Germinal center (tissue), 1 donor: Measurements from ENCODE around the gene IER2.
"Not testable (repeated sequence)": the region's sequence is repeated elsewhere in the genome, so short reads cannot be mapped to it uniquely, and the experiment has no call there.

ENCODE experiments used
- DNase-seq: peaks from one replicate; pipeline ENCODE4 v3.0.0; 2012; ENCODE audit warnings: mixed read lengths, low spot score

The IER2 gene

DNA sequence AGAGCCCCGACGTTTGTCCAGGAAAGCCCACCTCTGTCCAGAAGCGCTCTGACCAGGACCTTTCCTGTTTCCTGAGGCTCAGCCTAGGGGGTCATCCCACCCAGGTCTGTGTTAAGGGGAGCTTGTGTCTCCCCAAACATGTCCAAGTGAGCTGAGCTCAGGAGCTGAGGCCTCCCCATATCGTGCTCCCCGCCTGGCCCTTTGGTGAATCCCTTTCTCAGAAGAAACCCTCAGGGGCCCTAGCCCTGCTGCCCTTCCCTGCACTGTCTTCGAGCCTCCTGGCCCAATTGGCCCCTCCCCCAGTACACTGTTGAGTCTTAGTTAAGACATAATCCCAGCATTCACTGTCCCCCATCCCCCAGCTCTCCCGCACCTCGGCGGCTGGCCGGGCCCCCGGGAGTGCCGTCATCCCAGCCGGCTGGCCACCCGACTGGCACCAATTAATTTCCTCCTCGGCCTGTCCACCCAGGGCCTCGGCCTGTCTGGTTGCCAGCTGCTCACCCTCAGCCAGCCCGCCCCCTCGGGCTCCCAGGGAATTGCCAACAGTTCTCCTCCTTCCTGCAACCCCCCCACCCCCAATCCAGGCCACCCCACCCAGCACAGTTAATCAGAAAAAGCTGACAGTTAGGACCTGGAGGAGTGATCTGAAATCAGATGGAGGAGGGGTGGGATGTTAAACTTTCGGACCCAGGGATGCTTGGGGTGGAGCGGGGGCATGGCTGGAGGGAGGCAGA, 13.6 kb downstream of the IER2 start:
- DNase-seq = peak; percentile 45

DNA sequence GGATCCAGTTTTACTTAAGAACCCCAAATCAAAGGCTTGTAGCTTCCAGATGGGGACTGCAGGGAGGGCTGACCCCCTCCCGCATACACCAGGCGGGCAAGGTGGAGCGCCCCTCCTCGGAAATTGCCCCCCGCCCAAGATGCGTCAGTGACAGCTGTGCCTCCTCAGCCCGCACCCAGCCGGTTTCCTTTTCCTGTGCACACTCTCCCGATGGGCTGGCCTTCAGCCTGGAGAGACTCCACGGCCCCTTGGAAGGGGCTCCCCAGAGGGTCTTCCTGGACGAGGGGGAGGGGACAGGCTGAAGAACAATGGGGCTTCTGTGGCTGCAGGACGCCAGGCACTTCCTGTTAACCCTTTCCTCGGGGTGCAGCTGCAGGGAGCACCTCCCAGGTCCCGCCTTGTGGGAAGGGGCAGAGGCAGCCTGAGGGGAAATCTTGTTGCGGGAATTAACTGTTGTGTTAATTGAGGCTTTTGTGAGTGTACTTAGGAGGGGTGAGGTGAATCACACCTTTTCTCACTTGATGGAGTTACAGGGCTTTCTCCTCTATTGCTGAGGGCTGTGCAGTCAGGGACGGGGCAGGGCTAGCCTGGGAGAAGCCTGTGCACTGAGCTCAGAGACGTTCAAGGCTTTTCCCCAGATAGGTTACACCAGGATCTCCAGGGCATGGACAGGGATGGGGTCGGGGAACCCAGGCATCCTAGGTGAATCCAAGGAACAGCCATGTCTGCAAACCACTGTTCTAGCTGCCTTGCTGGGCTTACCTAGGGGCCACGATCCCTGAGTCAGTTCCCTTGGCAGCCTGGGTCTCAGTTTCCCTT, 14.3 kb downstream of the IER2 start:
- DNase-seq = no peak

DNA sequence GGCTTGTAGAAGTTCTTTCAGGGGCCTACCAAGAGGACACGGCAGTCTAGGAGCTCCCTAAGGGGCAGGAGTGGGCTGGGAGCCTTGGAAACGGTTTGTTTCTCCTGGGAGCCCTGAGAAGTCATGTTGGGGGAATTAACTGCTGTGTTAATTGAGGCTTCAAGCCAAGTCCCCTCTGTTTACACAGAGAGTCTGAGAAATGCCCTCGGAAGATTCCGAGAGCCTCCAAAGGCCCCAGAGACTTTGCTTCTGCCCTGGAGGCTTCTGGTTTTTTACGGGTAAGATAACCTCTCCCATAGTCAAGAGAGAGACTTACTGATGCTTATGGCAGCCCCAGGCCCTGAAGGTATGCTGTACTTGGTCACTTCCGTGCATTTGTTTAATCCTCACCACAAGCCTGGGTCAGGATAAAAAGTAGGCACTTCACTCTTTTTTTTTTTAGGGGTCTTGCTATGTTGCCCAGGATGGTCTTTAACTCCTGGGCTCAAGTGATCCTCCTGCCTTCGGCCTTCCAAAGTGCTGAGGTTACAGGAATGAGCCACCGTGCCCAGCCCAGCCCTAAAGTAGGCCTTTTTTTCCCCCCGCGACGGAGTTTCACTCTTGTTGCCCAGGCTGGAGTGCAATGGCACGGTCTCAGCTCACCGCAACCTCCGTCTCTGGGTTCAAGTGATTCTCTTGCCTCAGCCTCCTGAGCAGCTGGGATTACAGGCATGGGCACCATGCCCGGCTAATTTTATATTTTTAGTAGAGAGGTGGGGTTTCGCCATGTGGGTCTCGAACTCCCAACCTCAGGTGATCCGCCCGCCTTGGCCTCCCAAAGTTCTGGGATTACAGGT, 15.2 kb downstream of the IER2 start:
- no peak for DNase-seq

DNA sequence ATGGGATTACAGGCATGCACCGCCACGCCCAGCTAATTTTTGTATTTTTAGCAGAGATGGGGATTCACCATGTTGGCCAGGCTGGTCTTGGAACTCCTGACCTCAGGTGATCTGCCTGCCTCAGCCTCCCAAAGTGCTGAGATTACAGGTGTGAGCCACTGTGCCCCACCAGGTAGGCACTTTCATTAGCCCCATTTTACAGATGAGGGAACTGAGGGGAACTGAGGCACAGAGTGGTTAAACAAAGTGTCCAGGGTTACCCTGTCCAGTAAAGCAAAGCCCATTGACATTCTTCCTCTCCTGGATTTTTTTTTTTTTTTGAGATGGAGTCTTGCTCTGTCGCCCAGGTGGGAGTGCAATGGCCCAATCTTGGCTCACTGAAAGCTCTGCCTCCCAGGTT, 15.9 kb downstream of the IER2 start:
- DNase-seq = not testable (repeated sequence)

DNA sequence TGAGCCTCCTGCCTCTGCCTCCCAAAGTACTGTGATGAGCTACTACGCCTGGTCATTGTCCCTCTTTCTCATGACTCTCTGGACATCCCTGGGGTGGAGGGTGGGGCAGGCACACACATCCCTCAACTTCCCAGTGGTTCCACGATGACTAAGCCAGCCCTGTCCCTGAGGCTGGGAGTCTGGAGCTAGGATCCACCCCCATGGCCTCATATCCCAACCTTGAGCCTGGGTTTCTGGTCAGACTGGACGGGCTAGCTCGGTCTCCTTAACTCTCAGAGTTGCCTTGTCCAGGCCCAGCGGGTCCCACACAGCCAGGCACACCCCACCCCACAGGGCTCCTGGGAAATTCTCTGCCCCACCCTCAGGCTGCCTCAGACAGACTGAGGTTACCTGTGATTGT, 19.6 kb downstream of the IER2 start:
- no peak for DNase-seq

DNA sequence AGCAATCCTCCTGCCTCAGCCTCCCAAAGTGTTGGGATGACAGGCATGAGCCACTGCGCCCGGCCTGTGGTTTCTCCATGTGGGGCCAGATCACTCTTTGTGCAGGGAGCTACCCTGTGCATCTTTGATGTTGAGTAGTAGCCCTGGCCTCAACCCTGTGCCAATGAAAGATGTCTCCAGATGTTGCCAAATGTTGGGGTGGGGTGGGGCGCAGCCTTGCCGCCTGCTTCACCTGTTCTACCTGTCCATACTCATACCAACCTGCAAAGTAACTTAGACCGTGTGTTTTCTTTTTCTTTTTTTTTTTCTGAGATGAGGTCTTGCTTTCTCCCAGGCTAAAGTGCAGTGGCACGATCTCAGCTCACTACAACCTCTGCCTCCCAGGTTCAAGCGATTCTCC, 20.9 kb downstream of the IER2 start:
- no peak for DNase-seq

DNA sequence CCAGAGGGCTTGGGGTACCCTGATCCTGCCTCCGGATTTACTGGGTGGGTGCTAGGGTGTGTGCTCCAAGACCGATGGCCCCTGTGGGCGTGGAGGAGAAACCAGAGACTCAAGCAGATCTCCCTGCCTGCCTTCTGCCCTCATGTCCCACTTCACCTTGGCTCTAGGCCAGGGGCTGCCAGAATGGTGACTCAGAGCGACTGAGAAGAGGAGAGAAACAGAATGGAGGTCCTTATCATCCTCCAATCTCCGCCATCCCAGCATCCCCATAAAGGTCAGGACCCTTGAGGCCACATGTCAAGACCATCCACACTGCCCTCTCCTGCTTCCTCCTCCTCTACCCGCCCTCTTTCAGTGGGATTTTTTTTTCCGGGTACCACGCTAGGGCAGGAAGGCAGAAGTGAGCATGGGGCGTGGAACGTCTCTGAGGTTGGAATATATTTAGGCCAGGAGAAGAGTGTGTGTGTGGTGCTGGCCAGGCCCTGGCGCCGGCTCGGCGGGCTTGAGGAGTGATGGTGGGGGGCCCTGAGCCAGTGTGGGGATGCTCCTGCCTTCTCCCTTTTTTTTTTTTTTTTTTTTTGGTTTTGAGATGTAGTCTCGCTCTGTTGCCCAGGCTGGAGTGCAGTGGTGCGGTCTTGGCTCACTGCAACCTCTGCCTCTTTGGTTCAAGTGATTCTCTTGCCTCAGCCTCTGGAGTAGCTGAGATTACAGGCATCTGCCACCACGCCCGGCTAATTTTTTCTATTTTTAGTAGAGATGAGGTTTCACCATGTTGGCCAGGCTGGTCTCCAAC, 22.3 kb downstream of the IER2 start:
- no peak for DNase-seq

DNA sequence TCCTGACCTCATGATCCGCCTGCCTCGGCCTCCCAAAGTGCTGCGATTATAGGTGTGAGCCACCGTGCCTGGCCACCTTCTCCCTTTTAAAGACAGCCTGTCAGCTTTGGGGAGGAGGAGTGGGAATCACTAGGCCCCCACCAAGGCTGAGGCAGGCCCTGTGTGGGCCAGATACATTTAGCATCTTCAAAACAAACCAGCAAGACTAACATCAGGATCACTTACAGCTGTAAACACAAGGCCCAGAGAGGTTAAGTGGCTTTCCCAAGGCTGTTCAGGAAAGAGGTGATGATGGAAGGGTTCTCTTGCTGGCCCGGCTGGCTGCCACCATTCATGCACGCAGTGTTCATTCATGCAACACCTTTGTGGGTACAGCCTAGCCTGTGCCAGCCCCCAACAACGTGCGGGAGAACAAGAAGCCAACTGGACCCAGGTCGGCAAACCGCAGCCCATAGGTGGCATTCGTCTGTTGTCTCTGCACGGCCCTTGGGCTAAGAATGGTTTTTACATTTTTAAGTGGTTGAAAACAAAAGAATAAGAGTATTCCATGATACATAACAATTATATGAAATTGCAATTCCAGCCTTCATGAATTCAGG, 23.0 kb downstream of the IER2 start:
- DNase-seq = no peak

DNA sequence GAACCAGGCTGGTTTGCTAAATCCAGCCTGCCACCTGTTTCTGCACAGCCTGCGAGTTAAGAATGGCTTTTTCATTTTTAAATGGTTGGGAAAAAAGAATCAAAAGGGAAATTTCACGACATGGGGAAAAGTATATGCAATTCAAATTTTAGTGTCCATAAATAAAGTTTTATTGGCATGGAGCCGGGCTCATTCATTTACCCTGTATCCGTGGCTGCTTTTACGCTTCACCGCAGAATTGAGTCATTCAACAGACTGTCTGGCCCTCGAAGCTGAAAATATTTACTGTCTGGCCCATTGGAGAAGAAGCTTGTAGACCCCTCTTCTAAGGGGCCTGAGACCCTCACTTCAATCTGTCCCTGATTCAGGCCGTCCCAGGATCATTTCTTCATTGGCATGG, 26.1 kb downstream of the IER2 start:
- no peak for DNase-seq

DNA sequence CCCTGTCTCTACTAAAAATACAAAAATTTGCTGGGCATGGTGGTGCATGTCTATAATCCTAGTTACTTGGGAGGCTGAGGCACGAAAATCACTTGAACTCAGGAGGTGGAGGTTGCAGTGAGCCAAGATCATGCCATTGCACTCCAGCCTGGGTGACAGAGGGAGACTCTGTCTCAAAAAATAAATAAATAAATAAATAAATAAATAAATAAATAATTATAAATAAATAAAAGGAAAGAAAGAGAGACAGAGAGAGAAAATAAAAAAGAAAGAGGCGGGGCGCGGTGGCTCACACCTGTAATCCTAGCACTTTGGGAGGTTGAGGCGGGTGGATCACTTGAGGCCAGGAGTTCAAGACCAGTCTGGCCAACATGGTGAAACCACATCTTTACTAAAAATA, 27.4 kb downstream of the IER2 start:
- DNase-seq = not testable (repeated sequence)

DNA sequence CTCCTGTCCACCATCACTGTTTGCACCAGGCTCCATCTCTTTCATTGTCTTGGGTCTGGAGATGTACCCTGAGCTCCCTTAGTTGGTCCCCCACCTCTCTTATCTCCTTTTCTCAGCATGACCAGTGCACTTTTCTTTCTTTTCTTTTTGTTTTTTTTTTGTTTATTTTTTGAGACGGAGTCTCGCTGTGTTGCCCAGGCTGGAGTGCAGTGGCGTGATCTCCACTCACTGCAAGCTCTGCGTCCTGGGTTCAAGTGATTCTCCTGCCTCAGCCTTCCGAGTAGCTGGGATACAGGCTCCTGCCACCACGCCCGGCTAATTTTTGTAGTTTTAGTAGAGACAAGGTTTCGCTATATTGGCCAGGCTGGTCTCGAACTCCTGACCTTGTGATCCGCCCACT, 28.1 kb downstream of the IER2 start:
- DNase-seq = not testable (repeated sequence)

DNA sequence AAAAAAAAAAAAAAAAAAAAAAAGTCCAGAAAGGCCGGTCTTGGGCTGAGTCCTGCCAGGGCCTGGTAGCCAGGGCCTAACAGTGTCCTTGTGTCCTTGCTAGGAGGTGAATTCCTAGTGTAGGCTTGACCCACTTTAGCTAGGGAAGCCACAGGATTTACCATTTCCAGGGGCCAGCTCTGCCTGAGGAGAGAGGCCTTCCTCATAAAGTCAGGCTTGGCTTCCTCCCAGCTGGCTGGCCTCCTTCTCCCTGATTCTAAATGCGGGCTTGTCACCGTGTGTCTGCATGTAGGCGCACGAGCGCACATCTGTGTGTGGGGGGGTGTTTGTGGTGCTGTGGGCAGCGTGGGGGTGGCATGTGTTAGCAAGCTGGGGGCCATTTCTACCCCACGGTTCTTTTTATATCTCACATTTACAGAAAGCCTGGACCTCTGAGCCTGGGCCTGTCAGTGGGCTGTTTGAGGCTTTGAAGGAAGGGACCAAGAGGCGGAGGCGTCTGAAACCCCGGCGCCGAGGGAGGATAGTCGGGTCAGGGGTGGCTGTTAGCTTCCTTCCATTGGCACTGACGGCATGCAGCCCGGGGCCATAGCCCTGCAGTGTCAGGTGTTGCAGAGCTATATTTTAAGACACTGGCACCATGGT, 31.7 kb downstream of the IER2 start:
- DNase-seq = peak; percentile 29

DNA sequence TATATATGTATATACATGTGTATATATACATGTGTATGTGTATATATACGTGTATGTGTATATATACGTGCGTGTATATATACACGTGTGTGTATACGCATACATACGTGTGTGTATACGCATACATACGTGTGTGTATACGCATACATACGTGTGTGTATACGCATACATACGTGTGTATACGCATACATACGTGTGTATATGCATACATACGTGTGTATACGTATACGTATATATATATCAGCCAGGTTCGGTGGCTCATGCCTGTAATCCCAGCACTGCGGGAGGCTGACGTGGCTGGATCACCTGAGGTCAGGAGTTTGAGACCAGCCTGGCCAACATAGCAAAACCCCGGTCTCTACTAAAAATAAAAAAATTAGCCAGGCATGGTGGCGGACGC, 34.7 kb downstream of the IER2 start:
- DNase-seq = not testable (repeated sequence)

DNA sequence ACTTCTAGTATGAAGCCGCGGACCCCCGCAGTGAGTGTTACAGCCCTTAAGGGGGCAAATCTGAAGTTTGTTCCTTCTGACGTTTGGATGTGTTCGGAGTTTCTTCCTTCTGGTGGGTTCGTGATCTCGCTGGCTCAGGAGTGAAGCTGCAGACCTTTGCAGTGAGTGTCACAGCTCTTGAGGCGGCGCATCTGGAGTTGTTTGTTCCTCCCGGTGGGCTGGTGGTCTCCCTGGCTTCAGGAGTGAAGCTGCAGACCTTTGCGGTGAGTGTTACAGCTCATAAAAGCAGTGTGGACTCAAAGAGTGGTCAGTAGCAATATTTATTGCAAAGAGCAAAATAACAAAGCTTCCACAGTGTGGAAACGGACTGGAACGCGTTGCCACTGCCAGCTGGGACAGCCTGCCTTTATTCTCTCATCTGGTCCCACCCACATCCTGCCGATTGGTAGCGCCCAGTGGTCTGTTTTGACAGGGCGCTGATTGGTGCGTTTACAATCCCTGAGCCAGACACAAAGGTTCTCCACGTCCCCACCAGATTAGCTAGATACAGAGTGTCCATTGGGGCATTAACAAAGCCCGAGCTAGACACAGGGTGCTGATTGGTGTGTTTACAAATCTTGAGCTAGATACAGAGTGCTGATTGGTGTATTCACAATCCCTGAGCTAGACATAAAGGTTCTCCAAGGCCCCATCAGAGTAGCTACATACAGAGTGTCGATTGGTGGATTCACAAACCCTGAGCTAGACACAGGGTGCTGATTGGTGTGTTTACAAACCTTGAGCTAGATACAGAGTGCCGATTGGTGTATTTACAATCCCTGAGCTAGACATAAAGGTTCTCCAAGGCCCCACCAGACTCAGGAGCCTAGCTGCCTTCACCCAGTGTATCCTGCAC, 35.8 kb downstream of the IER2 start:
- not testable (repeated sequence) for DNase-seq

DNA sequence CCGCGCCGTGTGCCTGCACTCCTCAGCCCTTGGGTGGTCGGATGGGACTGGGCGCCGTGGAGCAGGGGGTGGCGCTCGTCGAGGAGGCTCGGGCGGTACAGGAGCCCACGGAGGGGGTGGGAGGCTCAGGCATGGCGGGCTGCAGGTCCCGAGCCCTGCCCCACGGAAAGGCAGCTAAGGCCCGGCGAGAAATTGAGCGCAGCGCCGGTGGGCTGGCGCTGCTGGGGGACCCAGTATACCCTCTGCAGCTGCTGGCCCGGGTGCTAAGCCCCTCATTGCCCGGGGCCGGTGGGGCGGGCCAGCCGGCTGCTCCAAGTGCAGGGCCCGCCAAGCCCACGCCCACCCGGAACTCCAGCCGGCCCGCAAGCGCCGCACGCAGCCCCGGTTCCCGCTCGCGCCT, 36.5 kb downstream of the IER2 start:
- DNase-seq = not testable (repeated sequence)

DNA sequence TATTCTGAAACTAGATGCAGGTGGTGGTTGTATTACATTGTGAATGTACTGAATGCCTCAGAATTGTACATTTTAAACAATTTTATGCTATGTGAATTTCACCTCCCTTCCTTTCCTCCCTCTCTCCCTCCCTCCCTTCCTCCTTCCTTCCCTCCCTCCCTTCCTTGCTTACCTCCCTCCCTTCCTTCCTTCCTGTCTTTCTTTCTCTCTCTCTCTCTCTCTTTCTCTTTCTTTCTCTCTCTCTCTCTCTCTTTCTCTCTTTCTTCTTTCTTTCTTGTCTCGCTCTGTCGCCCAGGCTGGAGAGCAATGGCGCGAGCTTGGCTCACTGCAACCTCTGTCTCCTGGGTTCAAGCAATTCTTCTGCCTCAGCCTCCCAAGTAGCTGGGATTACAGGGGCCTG, 37.2 kb downstream of the IER2 start:
- no peak for DNase-seq

DNA sequence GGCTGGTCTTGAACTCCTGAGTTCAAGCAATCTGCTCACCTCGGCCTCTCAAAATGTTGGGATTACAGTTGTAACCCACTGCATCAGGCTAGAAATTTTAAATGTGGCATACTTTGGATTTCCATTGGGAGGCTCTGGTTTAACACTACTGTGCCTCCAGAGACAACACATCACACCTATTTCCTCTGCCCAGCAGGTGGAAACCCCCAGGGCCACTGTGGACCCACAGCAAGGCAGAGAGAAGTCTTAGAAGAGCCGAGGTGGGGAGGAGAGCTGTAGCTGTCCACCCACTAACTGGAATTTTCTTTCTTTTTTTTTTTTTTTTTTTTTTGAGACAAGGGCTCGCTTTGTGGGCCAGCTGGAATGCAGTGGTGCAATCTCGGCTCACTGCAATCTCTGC, 39.4 kb downstream of the IER2 start:
- DNase-seq = no peak

DNA sequence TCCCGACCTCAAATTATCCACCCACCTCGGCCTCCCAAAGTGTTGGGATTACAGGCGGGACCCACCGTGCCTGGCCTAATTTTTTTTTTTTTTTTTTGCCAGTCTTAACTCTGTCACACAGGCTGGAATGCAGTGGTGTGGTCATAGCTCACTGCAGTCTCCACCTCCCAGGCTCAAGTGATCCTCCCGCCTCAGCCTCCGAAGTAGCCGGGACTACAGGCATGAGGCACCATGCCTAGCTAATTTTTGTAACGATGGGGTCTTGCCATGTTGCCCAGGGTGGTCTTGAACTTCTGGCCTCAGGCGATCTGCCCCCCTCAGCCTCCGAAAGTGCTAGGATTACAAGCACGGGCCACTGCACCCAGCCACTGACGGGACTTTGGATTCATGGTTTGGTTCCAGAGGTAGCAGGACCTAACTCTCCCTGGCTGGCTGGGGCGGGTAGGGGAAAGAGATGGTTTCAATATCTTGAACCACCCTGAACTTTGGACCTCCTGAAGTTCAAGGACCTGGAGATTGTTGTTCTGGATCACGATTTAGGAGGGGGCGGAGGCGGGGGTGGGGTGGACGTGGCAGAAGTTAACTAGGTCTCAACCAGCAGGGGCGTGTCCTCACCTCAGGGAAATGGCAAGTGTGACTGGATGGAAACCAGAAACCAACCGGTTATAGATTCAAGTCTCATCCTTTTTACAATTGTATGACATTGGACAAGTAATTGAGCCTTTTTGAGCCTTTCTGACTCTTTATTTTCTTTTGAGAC, 40.8 kb downstream of the IER2 start:
- no peak for DNase-seq

DNA sequence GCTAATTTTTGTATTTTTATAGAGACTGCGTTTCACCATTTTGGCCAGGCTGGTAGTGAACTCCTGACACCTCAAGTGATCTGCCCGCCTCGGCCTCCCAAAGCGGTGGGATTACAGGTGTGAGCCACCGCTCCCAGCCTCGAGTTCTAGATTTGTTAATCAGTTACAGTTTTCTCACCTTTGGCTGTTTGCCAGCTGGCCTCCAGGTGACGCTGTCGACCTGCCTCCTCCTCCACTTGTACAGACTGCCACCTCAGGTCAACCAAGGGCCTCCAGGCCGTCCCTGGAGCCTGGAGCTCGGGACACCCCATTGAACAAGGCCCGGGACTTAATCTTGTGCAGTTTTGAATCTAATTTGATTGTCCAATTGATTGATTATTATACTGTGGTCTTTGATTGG, 45.5 kb downstream of the IER2 start:
- DNase-seq = peak; percentile 67
